ENCODE results near the gene ATE1. TPM values are rescaled to one million over a fixed set of nuclear protein-coding genes. Genes with fewer than 3 reads are reported as not detected.

ATE1 gene
- total and polyA plus RNA-seq, 2 experiments from 2014 or later: 16.9 to 48.9 TPM

DNA sequence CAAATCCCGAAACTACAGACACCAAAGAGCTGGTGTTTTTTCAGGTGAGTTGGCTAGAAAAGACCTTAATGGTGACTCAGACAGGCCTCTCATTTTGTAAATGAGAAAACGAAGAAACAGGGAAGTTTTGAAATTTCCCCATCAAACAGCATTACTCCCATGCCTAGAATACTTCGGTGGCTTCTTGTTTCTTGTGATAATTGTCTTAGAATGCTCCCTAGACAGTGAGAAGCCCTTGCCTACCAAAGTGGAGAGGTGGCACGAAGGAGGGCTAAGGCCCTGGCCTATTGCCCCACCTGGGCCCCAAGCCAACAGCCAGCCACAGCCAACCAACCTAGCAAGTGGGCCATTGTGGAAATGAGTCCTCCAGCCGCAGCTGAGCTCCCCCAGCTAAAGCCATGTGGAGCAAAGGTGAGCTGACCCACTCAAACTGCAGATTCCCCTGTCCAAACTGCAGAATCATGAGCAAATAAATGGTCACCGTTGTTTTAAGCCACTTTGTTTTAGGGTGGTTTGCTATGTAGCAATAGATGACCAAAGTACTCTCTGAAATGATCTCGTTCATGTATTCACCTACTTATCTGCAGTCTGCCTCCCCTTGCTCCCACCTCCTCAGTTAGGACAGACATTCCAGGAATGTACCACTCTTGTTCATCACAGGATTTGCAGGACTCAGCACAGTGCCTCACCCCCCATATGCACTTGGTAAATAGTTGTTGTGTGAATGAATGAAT lies 231.9 kb downstream of the ATE1 start:
- Histone ChIP-seq H3K36me3 (replicated peaks; ENCODE audit: insufficient read depth, low read depth) (no peaks in the 10 kb centered on the region), H3K4me3 (no peak overlapping the region), H3K9me3 (ENCODE audit: low read depth) (no peaks in the 10 kb centered on the region), H3K27me3 (no peaks in the 10 kb centered on the region), H3K9me2 (replicated peaks; ENCODE audit: insufficient read depth) (no peaks in the 10 kb centered on the region), H3K4me2 (no peak overlapping the region), H3K27ac (peak overlapping the region; percentile 12), H3K79me2 (no peaks in the 10 kb centered on the region), H3K4me1 (ENCODE audit: insufficient read depth) (no peaks in the 10 kb centered on the region), H2AFZ (no peak overlapping the region), H4K20me1 (ENCODE audit: insufficient read depth, poor library complexity, severe bottlenecking) (no peaks in the 10 kb centered on the region)
- no peak for TF ChIP-seq EZH2phosphoT487 (IDR thresholded peaks at IDR 0.05; ENCODE audit: low read depth, severe bottlenecking, unreplicated experiment)
- TF ChIP-seq, protein P1, sequence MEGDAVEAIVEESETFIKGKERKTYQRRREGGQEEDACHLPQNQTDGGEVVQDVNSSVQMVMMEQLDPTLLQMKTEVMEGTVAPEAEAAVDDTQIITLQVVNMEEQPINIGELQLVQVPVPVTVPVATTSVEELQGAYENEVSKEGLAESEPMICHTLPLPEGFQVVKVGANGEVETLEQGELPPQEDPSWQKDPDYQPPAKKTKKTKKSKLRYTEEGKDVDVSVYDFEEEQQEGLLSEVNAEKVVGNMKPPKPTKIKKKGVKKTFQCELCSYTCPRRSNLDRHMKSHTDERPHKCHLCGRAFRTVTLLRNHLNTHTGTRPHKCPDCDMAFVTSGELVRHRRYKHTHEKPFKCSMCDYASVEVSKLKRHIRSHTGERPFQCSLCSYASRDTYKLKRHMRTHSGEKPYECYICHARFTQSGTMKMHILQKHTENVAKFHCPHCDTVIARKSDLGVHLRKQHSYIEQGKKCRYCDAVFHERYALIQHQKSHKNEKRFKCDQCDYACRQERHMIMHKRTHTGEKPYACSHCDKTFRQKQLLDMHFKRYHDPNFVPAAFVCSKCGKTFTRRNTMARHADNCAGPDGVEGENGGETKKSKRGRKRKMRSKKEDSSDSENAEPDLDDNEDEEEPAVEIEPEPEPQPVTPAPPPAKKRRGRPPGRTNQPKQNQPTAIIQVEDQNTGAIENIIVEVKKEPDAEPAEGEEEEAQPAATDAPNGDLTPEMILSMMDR (IDR thresholded peaks at IDR 0.05; ENCODE audit: poor library complexity): no peak
- no peak for TF ChIP-seq EZH2 (IDR thresholded peaks at IDR 0.05; ENCODE audit: borderline replicate concordance)
- WGBS (ENCODE audit: low lambda C conversion rate, missing lambda C conversion rate): 69% methylated on average over 7 of the region's 7 CpGs
- DNase-seq (ENCODE audit: low spot score): no peak

DNA sequence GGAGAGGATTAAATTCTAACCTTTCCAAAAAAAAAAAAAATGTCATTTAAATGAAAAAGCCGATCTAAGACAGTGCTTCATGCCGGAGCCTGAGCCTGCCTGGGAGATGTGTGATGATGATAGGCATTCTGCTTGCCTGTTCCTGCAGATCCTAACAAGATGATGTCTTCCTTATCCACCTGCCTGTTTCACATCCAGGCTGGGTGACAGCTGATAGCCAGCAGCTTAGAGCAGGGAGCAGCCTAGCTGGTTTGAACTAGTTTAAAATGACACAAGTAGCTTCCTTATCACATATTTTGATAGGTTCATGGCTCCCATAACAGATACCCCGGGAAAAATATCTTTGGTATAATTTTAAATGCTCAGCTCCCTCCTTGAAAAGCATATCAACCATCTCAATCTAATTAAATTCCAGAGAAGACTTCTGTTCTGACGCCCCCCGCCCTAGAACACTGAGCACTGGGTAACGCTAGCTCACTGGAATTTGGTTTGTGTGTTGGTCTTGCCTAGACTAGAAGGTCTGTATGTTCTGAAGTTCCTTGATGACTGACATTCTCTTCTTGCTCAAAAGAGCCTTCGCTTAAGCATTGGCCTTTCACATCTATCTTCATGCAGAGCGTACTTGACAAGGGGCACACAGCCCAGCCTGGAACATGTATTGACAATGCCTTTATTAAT lies 232.7 kb downstream of the ATE1 start:
- no peak overlapping the region for H3K4me2 ChIP-seq
- H4K20me1 ChIP-seq (ENCODE audit: insufficient read depth, poor library complexity, severe bottlenecking): no peaks in the 10 kb centered on the region
- H3K27ac ChIP-seq: no peak overlapping the region
- TF ChIP-seq EZH2 (IDR thresholded peaks at IDR 0.05; ENCODE audit: borderline replicate concordance) (no peak), EZH2phosphoT487 (IDR thresholded peaks at IDR 0.05; ENCODE audit: low read depth, severe bottlenecking, unreplicated experiment) (no peak)
- TF ChIP-seq, protein P1 (IDR thresholded peaks at IDR 0.05; ENCODE audit: poor library complexity): no peak
- H3K27me3 ChIP-seq: no peaks in the 10 kb centered on the region
- no peaks in the 10 kb centered on the region for H3K9me2 ChIP-seq (replicated peaks; ENCODE audit: insufficient read depth)
- no peak overlapping the region for H2AFZ ChIP-seq
- no peak overlapping the region for H3K4me3 ChIP-seq
- no peak for DNase-seq (ENCODE audit: low spot score)
- no peaks in the 10 kb centered on the region for H3K9me3 ChIP-seq (ENCODE audit: low read depth)
- H3K36me3 ChIP-seq (replicated peaks; ENCODE audit: insufficient read depth, low read depth): no peaks in the 10 kb centered on the region
- 64% methylated on average over 8 of the region's 8 CpGs for WGBS (ENCODE audit: low lambda C conversion rate, missing lambda C conversion rate)
- H3K4me1 ChIP-seq (ENCODE audit: insufficient read depth): peaks cover 4% of the 10 kb centered on the region
- no peaks in the 10 kb centered on the region for H3K79me2 ChIP-seq

DNA sequence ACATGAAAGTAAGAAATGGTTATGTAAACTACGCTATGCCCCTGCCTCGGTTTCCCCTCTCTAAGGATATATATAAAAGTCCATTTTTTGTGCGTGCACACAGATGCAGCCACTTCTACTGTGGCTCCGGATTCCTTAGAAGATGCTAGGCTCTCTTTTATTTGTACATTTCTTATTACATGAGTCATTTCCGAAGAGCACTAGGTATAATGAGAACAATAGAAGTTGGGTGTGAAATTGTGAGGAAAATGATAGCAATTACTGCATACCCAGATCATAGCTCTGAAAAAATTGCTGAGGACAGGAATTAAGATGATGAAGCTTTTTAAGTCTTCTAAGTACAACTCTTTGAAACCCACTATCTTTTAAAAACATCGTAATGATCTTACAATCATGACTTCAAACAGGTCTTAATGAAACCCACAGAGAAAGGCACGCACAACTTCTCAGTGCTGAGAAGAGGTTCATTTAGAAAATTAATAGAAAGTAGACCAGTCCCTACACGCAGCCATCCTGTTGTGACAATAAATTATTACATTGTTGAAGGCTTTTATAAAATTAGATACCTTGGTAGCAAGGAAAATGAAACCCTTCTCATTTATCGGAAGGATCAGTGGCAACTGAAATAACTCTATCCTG lies 233.4 kb downstream of the ATE1 start:
- TF ChIP-seq EZH2 (IDR thresholded peaks at IDR 0.05; ENCODE audit: borderline replicate concordance): no peak
- H3K27me3 ChIP-seq: no peaks in the 10 kb centered on the region
- H4K20me1 ChIP-seq (ENCODE audit: insufficient read depth, poor library complexity, severe bottlenecking): no peaks in the 10 kb centered on the region
- peaks cover 5% of the 10 kb centered on the region for H3K4me1 ChIP-seq (ENCODE audit: insufficient read depth)
- no peak overlapping the region for H2AFZ ChIP-seq
- WGBS (ENCODE audit: low lambda C conversion rate, missing lambda C conversion rate): 78% methylated on average over 9 of the region's 9 CpGs
- no peak overlapping the region for H3K4me2 ChIP-seq
- H3K36me3 ChIP-seq (replicated peaks; ENCODE audit: insufficient read depth, low read depth): no peaks in the 10 kb centered on the region
- H3K27ac ChIP-seq: no peak overlapping the region
- H3K4me3 ChIP-seq: no peak overlapping the region
- no peaks in the 10 kb centered on the region for H3K9me2 ChIP-seq (replicated peaks; ENCODE audit: insufficient read depth)
- H3K79me2 ChIP-seq: no peaks in the 10 kb centered on the region
- no peak for DNase-seq (ENCODE audit: low spot score)
- H3K9me3 ChIP-seq (ENCODE audit: low read depth): no peaks in the 10 kb centered on the region

DNA sequence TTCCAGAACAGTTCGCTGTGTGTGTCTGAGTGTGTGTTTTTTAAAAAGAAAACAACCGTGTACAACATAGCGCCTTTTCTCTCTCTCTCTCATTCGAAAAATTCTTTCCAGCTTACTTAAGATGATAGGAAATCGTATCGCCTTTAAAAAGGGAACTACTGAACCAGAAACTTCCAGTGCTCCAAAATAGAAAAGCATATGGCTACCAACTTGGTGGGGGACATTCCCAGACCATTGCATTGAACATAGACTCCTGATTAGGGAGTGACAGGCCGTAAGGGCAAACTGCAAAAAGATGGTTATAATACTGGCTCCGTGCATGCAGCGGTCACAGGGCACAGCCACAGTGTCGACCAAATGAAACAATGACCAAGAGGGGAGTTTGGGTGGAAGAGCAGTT lies 235.2 kb downstream of the ATE1 start:
- Histone ChIP-seq H3K79me2 (no peaks in the 10 kb centered on the region), H3K4me3 (no peak overlapping the region), H3K9me3 (ENCODE audit: low read depth) (no peaks in the 10 kb centered on the region), H3K9me2 (replicated peaks; ENCODE audit: insufficient read depth) (no peaks in the 10 kb centered on the region), H3K27me3 (no peaks in the 10 kb centered on the region), H3K4me2 (no peak overlapping the region), H3K27ac (no peak overlapping the region), H3K4me1 (ENCODE audit: insufficient read depth) (peaks cover 5% of the 10 kb centered on the region), H3K36me3 (replicated peaks; ENCODE audit: insufficient read depth, low read depth) (no peaks in the 10 kb centered on the region), H4K20me1 (ENCODE audit: insufficient read depth, poor library complexity, severe bottlenecking) (no peaks in the 10 kb centered on the region), H2AFZ (no peak overlapping the region)
- DNase-seq (ENCODE audit: low spot score): no peak
- WGBS (ENCODE audit: low lambda C conversion rate, missing lambda C conversion rate): 95% methylated on average over 10 of the region's 10 CpGs
- TF ChIP-seq, protein P1 (IDR thresholded peaks at IDR 0.05; ENCODE audit: poor library complexity): no peak
- TF ChIP-seq EZH2phosphoT487 (IDR thresholded peaks at IDR 0.05; ENCODE audit: low read depth, severe bottlenecking, unreplicated experiment) (no peak), EZH2 (IDR thresholded peaks at IDR 0.05; ENCODE audit: borderline replicate concordance) (no peak)

Data from hepatocyte (in vitro differentiated cells).